Omental fat pad (tissue), 4 donors: ENCODE measurements around the gene CLBA1. TPM values are rescaled to one million over a fixed set of nuclear protein-coding genes. Genes with fewer than 3 reads are reported as not detected.
A peak's percentile ranks its signal among the peaks of the same experiment; 100 is the strongest.

Experiments
- ATAC-seq: fragments of 150-250 bp; one replicate; pipeline ENCODE4 v1.9.1; 2016; ENCODE audit warnings: mild to moderate bottlenecking, moderate library complexity; ENCODE audit not compliant: low FRiP score
- DNase-seq: peaks from one replicate; pipeline ENCODE4 v3.0.0-alpha.2; 2019; ENCODE audit warnings: low spot score
- CTCF ChIP-seq, 3 donors: fragments of 450-650 bp; IDR thresholded peaks; one replicate each; pipeline ENCODE4 v1.5.1; 2016 to 2017; ENCODE audit warnings: antibody characterized with exemption in 3 of 3, mild to moderate bottlenecking in 3 of 3, moderate library complexity in 2 of 3
- total RNA-seq, 4 donors: library from RNA; depleted of rRNA; stranded (reverse); fragments of >200 nt; gene quantifications; one replicate each; pipeline ENCODE4 v1.1.0, GENCODE V29; 2016

The CLBA1 gene
- total RNA-seq, 4 donors from 2014 or later: 2.5 to 6.1 (median 3.3) TPM

- DNase-seq (no peak), ATAC-seq (no peak)
- no peak for TF ChIP-seq CTCF (IDR thresholded peaks at IDR 0.05)
These were observed 29.7 kb downstream of the CLBA1 start for GRCh38 chr14:105015242-105015641.

GRCh38 chr14:105015905-105016304 is 30.3 kb downstream of the CLBA1 start:
- TF ChIP-seq CTCF (IDR thresholded peaks at IDR 0.05): no peak
- DNase-seq (no peak), ATAC-seq (no peak)

GRCh38 chr14:105018414-105018813 is 32.8 kb downstream of the CLBA1 start:
- DNase-seq: no peak
- no peak for ATAC-seq
- no peak for TF ChIP-seq CTCF (IDR thresholded peaks at IDR 0.05)

- ATAC-seq: peak; percentile 34
- peak; percentile 32 for DNase-seq
- no peak for TF ChIP-seq CTCF (IDR thresholded peaks at IDR 0.05)
These were observed 34.5 kb downstream of the CLBA1 start for GRCh38 chr14:105019861-105020814.

- no peak for TF ChIP-seq CTCF (IDR thresholded peaks at IDR 0.05)
- ATAC-seq (peak; percentile 97), DNase-seq (peak; percentile 95)
These were observed 35.4 kb downstream of the CLBA1 start, which contains the start of gene CDCA4 for GRCh38 chr14:105020815-105021655. Gene CDCA4, minus strand, starts transcription at chr14:105021083. Its CDS starts 9,154 bp downstream, at chr14:105011929.

- DNase-seq (no peak), ATAC-seq (peak; percentile 2)
- TF ChIP-seq CTCF (IDR thresholded peaks at IDR 0.05): no peak
These were observed 36.2 kb downstream of the CLBA1 start for GRCh38 chr14:105021656-105022275.
